HG02571 (cell line): ENCODE data around the gene TNFAIP6.
"Not testable (repeated sequence)": the region's sequence is repeated elsewhere in the genome, so short reads cannot be mapped to it uniquely, and the experiment has no call there.

Experiments used
- ATAC-seq: cut with Tn5 transposase; IDR thresholded peaks from one replicate; pipeline ENCODE4 v1.9.1; 2021; ENCODE audit warnings: mild to moderate bottlenecking, moderate library complexity; ENCODE audit not compliant: unreplicated experiment

The TNFAIP6 gene

GRCh38 chr2:151357359-151357758 is at the start of gene TNFAIP6:
Gene TNFAIP6, plus strand, starts transcription at chr2:151357592. Its CDS starts 75 bp downstream, at chr2:151357667.
- no peak for ATAC-seq

GRCh38 chr2:151310313-151310712 is 47.1 kb upstream of the TNFAIP6 start:
- ATAC-seq = not testable (repeated sequence)

- not testable (repeated sequence) for ATAC-seq
Measured at GRCh38 chr2:151312440-151312839, 45.0 kb upstream of the TNFAIP6 start.

GRCh38 chr2:151315381-151315903 is 42.0 kb upstream of the TNFAIP6 start:
- ATAC-seq = no peak

GRCh38 chr2:151325581-151326095 is 31.8 kb upstream of the TNFAIP6 start:
- no peak for ATAC-seq

GRCh38 chr2:151326554-151326953 is 30.8 kb upstream of the TNFAIP6 start:
- ATAC-seq = no peak

- no peak for ATAC-seq
Measured at GRCh38 chr2:151329998-151330397, 27.4 kb upstream of the TNFAIP6 start.

GRCh38 chr2:151333083-151333482 is 24.3 kb upstream of the TNFAIP6 start:
- ATAC-seq = no peak

GRCh38 chr2:151334082-151334815 is 23.1 kb upstream of the TNFAIP6 start:
- no peak for ATAC-seq

GRCh38 chr2:151336863-151337371 is 20.5 kb upstream of the TNFAIP6 start:
- ATAC-seq = no peak

- ATAC-seq = no peak
Measured at GRCh38 chr2:151337643-151338042, 19.7 kb upstream of the TNFAIP6 start.

- ATAC-seq = no peak
Measured at GRCh38 chr2:151338115-151338514, 19.3 kb upstream of the TNFAIP6 start.

GRCh38 chr2:151343073-151343472 is 14.3 kb upstream of the TNFAIP6 start:
- no peak for ATAC-seq

- not testable (repeated sequence) for ATAC-seq
Measured at GRCh38 chr2:151344191-151344590, 13.2 kb upstream of the TNFAIP6 start.

GRCh38 chr2:151344906-151345305 is 12.5 kb upstream of the TNFAIP6 start:
- no peak for ATAC-seq

GRCh38 chr2:151347294-151347693 is 10.1 kb upstream of the TNFAIP6 start:
- no peak for ATAC-seq

- ATAC-seq = no peak
Measured at GRCh38 chr2:151347906-151348305, 9.5 kb upstream of the TNFAIP6 start.

- ATAC-seq = no peak
Measured at GRCh38 chr2:151350579-151351195, 6.7 kb upstream of the TNFAIP6 start.

- ATAC-seq = no peak
Measured at GRCh38 chr2:151353995-151354394, 3.4 kb upstream of the TNFAIP6 start.

- no peak for ATAC-seq
Measured at GRCh38 chr2:151354807-151355206, 2.6 kb upstream of the TNFAIP6 start.

- ATAC-seq = no peak
Measured at GRCh38 chr2:151358166-151358970, 976 bp downstream of the TNFAIP6 start.
